Loucy (cell line): ENCODE measurements around the gene OR2T8.

Source experiments
- EZH2phosphoT487 ChIP-seq: fragments of 200-600 bp; IDR thresholded peaks from 2 replicates; pipeline ENCODE4 v1.6.1; 2018; ENCODE audit warnings: antibody characterized with exemption, mild to moderate bottlenecking, moderate library complexity, borderline replicate concordance
- TF ChIP-seq, protein P1 (sequence below): fragments of 200-600 bp; sonication (generic); conservative IDR thresholded peaks from 2 replicates; pipeline ENCODE4 v1.5.1; 2014; ENCODE audit warnings: mild to moderate bottlenecking, antibody characterized with exemption, low read length

DNA sequence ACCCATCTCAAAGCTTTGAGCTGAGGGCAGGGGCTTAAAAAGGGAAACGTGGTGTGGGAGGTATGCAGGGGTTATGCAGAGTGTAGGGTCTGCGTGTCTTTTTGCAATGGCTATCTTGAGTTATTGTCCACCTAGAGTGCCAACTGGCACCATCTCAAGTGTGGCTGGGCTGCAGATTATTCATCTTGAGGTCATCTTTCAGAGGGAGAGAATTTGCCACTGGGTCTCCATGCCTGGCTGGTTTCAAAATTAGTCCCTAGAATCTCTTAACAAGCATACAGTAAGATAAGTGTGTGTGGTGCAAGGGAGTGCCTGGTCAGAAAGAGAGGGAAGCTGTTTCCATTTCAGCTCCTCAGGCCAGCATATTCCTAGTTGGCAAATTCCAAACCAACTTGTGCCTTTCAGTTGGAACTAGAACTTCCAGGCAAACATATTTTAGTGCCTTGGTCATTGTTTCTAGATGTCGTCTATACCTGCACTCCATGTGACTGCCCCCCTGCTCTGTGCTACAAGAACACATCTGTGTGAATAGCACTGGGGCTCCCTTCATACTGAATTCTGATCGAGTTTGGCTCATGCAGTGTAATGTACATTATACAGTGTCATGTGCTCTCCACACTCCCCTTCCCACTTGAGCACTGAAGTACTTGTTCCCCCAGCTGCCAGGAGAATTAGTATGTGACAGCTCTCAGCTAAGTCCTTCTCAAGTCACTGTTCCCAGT, 5.0 kb upstream of the OR2T8 start:
- TF ChIP-seq, protein P1, sequence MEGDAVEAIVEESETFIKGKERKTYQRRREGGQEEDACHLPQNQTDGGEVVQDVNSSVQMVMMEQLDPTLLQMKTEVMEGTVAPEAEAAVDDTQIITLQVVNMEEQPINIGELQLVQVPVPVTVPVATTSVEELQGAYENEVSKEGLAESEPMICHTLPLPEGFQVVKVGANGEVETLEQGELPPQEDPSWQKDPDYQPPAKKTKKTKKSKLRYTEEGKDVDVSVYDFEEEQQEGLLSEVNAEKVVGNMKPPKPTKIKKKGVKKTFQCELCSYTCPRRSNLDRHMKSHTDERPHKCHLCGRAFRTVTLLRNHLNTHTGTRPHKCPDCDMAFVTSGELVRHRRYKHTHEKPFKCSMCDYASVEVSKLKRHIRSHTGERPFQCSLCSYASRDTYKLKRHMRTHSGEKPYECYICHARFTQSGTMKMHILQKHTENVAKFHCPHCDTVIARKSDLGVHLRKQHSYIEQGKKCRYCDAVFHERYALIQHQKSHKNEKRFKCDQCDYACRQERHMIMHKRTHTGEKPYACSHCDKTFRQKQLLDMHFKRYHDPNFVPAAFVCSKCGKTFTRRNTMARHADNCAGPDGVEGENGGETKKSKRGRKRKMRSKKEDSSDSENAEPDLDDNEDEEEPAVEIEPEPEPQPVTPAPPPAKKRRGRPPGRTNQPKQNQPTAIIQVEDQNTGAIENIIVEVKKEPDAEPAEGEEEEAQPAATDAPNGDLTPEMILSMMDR = no peak
- no peak for TF ChIP-seq EZH2phosphoT487
